Body of pancreas (tissue), 4 donors: ENCODE data around the gene GSTO2. TPM values are rescaled to one million over a fixed set of nuclear protein-coding genes. Genes with fewer than 3 reads are reported as not detected.

Experiments used
- ATAC-seq: fragments of 150-250 bp; one replicate; pipeline ENCODE4 v1.9.1; 2016
- DNase-seq, 4 donors: peaks; one replicate each; pipeline ENCODE4 v3.0.0-alpha.2; 2019
- H3K27ac ChIP-seq, 4 donors: fragments of 200-600 bp; sonication (generic); 1 replicate in 3 of 4; 2 replicates in 1 of 4; pipeline versions ENCODE4 v1.5.1 to v1.6.1; 2016 to 2019; ENCODE audit warnings: mild to moderate bottlenecking in 1 of 4, mixed read lengths in 1 of 4, moderate library complexity in 1 of 4
- H3K27me3 ChIP-seq, 2 donors: fragments of 200-600 bp; sonication (generic); one replicate each; pipeline ENCODE4 v1.6.0; 2016; ENCODE audit warnings: mild to moderate bottlenecking in 1 of 2
- H3K36me3 ChIP-seq, 2 donors: fragments of 200-600 bp; sonication (generic); replicated peaks in 1 of 2; 2 replicates each; pipeline ENCODE4 v1.5.1; 2016; ENCODE audit warnings: low read depth in 2 of 2; ENCODE audit not compliant: insufficient read depth in 1 of 2
- H3K4me1 ChIP-seq: fragments of 200-600 bp; sonication (generic); one replicate; pipeline ENCODE4 v1.6.0; 2016
- H3K4me3 ChIP-seq, 2 donors: fragments of 200-600 bp; sonication (generic); 1 replicate in 1 of 2; 2 replicates in 1 of 2; pipeline ENCODE4 v1.5.1; 2016 to 2019
- H3K9me3 ChIP-seq, 3 donors: fragments of 200-600 bp; sonication (generic); 1 replicate in 2 of 3; 2 replicates in 1 of 3; pipeline ENCODE4 v1.5.1; 2016
- POLR2A ChIP-seq, 3 donors: fragments of 450-650 bp; IDR thresholded peaks; one replicate each; pipeline ENCODE4 v1.6.1; 2016; ENCODE audit warnings: antibody characterized with exemption in 3 of 3, mild to moderate bottlenecking in 2 of 3
- WGBS, 2 donors: methylation state at CpG; one replicate each; pipeline ENCODE4 v1.1.5; 2017; 5-methylcytosine and 5-hydroxymethylcytosine counted together
- intact Hi-C: fragments of 100-400 bp; cut with DNase I; formaldehyde crosslinking; loops from one replicate; pipeline ENCODE4 v1.15.1; 2023
- total RNA-seq, 2 donors: library from RNA; depleted of rRNA; stranded (reverse); fragments of >200 nt; gene quantifications; one replicate each; pipeline ENCODE4 v1.1.0, GENCODE V29; 2016
- TF ChIP-seq, protein P1 (sequence below), 7 experiments: fragments of 450-650 bp in 4 of 7; fragments of 200-600 bp in 3 of 7; sonication (generic) in 3 of 7; IDR thresholded peaks; one replicate each; pipeline ENCODE4 v1.5.1; 2016 to 2019; ENCODE audit warnings: antibody characterized with exemption in 7 of 7

The GSTO2 gene
- total RNA-seq, 2 donors from 2014 or later = 9.6 to 26.5 TPM

- ATAC-seq = no peak
- intact Hi-C loops = no loop called here
- no peak overlapping the region for H3K27ac ChIP-seq
- no peak for DNase-seq
- H3K9me3 ChIP-seq = no peaks in the 10 kb centered on the region
- H3K4me3 ChIP-seq = no peak overlapping the region
- no peak for TF ChIP-seq POLR2A (IDR thresholded peaks at IDR 0.05)
- TF ChIP-seq, protein P1, sequence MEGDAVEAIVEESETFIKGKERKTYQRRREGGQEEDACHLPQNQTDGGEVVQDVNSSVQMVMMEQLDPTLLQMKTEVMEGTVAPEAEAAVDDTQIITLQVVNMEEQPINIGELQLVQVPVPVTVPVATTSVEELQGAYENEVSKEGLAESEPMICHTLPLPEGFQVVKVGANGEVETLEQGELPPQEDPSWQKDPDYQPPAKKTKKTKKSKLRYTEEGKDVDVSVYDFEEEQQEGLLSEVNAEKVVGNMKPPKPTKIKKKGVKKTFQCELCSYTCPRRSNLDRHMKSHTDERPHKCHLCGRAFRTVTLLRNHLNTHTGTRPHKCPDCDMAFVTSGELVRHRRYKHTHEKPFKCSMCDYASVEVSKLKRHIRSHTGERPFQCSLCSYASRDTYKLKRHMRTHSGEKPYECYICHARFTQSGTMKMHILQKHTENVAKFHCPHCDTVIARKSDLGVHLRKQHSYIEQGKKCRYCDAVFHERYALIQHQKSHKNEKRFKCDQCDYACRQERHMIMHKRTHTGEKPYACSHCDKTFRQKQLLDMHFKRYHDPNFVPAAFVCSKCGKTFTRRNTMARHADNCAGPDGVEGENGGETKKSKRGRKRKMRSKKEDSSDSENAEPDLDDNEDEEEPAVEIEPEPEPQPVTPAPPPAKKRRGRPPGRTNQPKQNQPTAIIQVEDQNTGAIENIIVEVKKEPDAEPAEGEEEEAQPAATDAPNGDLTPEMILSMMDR (IDR thresholded peaks at IDR 0.05) = no peak
- H3K27me3 ChIP-seq = no peaks in the 10 kb centered on the region
- H3K36me3 ChIP-seq = no peaks in the 10 kb centered on the region
- peaks cover 26% of the 10 kb centered on the region for H3K4me1 ChIP-seq
- WGBS, 2 donors = 74 to 82% methylated on average over 3 to 6 of the region's 6 CpGs
Measured at GRCh38 chr10:104321226-104321625, 52.2 kb downstream of the GSTO2 start.

GRCh38 chr10:104321725-104322415, 52.9 kb downstream of the GSTO2 start:
- WGBS, 2 donors = 76 to 80% methylated on average over 8 of the region's 8 CpGs
- peaks cover 28% of the 10 kb centered on the region for H3K4me1 ChIP-seq

GRCh38 chr10:104322416-104322782, 53.4 kb downstream of the GSTO2 start:
- no peak for TF ChIP-seq POLR2A (IDR thresholded peaks at IDR 0.05)
- TF ChIP-seq, protein P1 (IDR thresholded peaks at IDR 0.05) = no peak
- no peaks in the 10 kb centered on the region for H3K27me3 ChIP-seq
- H3K36me3 ChIP-seq = no peaks in the 10 kb centered on the region
- peak in 1 of 4 donors; percentile 63 for DNase-seq
- H3K27ac ChIP-seq = no peak overlapping the region
- ATAC-seq = no peak
- H3K4me3 ChIP-seq = no peak overlapping the region
- intact Hi-C loops = no loop called here
- H3K9me3 ChIP-seq = no peaks in the 10 kb centered on the region
- H3K4me1 ChIP-seq = peaks cover 33% of the 10 kb centered on the region
- WGBS, 2 donors = 40 to 62% methylated on average over 6 to 7 of the region's 7 CpGs

More at GRCh38 chr10:104321725-104322415, 52.9 kb downstream of the GSTO2 start:
- Histone ChIP-seq H3K27ac (no peak overlapping the region), H3K27me3 (no peaks in the 10 kb centered on the region), H3K36me3 (no peaks in the 10 kb centered on the region), H3K9me3 (no peaks in the 10 kb centered on the region), H3K4me3 (no peak overlapping the region)
- ATAC-seq = no peak
- no peak for TF ChIP-seq POLR2A (IDR thresholded peaks at IDR 0.05)
- TF ChIP-seq, protein P1 (IDR thresholded peaks at IDR 0.05) = no peak
- no peak for DNase-seq
- intact Hi-C loops = no loop called here

- no peaks in the 10 kb centered on the region for H3K27me3 ChIP-seq
- ATAC-seq = no peak
- no peaks in the 10 kb centered on the region for H3K36me3 ChIP-seq
- no peak for DNase-seq
- no peak overlapping the region for H3K4me3 ChIP-seq
- 88 to 91% methylated on average over 1 of the region's 1 CpG for WGBS, 2 donors
- H3K9me3 ChIP-seq = no peaks in the 10 kb centered on the region
- peaks cover 40% of the 10 kb centered on the region for H3K4me1 ChIP-seq
- TF ChIP-seq, protein P1 (IDR thresholded peaks at IDR 0.05) = no peak
- no peak for TF ChIP-seq POLR2A (IDR thresholded peaks at IDR 0.05)
- no peak overlapping the region for H3K27ac ChIP-seq
- intact Hi-C loops = no loop called here
Measured at GRCh38 chr10:104323085-104323484, 54.1 kb downstream of the GSTO2 start.

DNA sequence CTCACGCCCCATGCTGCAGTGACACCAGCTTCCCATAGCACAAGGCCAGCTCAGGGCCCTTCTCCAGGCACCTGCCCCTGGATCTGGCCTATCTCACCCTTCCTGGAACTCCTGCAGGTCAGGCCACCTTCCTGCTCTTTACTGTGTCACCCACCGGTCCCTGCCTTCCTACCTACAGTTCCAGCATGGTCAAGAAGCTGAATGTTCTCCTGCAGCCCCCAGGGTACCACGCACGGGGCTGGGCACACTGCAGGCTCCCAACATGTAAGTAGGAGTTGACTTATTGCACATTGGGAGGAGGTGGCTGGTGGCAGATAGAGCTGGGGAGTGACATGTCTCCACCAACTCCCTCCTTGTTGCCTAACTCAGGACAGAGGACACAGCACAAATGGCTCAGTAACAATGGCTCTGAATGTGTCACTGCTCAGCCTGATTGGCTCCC, 54.8 kb downstream of the GSTO2 start:
- no peak overlapping the region for H3K4me3 ChIP-seq
- ATAC-seq (no peak), DNase-seq (peak in 1 of 4 donors; percentile 7)
- intact Hi-C loops = no loop called here
- no peaks in the 10 kb centered on the region for H3K36me3 ChIP-seq
- no peaks in the 10 kb centered on the region for H3K27me3 ChIP-seq
- TF ChIP-seq POLR2A (IDR thresholded peaks at IDR 0.05) = no peak
- TF ChIP-seq, protein P1 (IDR thresholded peaks at IDR 0.05) = no peak
- no peak overlapping the region for H3K27ac ChIP-seq
- H3K4me1 ChIP-seq = peaks cover 46% of the 10 kb centered on the region
- 70 to 90% methylated on average over 2 to 4 of the region's 4 CpGs for WGBS, 2 donors
- H3K9me3 ChIP-seq = no peaks in the 10 kb centered on the region
